ENCODE data around the gene UNC93A.
"Not testable (repeated sequence)": the region's sequence is repeated elsewhere in the genome, so short reads cannot be mapped to it uniquely, and the experiment has no call there.

Gene UNC93A

DNA sequence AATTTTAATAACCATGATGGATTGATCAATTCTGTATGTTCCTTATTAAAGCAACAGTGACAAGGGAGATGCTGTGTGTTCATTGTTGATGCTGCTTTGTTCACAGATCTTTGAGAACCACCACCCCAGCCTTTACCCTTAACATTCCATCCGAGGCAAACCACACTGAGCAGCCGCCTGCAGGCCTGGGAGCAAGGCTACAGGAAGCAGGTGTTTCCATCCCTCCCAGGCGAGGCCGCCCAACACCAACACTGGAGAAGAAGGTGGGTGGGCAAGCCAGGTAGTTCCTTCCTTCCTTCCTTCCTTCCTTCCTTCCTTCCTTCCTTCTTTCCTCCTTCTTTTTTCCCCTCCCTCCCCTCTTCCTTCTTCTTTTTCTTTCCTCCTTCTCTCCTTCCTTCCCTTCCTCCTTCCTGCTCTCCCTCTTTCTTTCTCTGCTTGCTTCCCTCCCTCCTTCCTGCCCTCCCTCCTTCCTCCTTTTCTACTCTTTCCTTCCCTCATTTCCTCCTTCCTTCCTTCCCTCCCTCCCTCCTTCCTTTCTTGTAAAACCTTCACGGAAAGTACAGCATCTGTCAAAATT, 47.5 kb downstream of the UNC93A start:
- DNase-seq (ENCODE audit: low read depth, low spot score), result no peak

GRCh38 chr6:167341038-167341583, 50.0 kb downstream of the UNC93A start:
- no peak for DNase-seq (ENCODE audit: low read depth, low spot score)

DNA sequence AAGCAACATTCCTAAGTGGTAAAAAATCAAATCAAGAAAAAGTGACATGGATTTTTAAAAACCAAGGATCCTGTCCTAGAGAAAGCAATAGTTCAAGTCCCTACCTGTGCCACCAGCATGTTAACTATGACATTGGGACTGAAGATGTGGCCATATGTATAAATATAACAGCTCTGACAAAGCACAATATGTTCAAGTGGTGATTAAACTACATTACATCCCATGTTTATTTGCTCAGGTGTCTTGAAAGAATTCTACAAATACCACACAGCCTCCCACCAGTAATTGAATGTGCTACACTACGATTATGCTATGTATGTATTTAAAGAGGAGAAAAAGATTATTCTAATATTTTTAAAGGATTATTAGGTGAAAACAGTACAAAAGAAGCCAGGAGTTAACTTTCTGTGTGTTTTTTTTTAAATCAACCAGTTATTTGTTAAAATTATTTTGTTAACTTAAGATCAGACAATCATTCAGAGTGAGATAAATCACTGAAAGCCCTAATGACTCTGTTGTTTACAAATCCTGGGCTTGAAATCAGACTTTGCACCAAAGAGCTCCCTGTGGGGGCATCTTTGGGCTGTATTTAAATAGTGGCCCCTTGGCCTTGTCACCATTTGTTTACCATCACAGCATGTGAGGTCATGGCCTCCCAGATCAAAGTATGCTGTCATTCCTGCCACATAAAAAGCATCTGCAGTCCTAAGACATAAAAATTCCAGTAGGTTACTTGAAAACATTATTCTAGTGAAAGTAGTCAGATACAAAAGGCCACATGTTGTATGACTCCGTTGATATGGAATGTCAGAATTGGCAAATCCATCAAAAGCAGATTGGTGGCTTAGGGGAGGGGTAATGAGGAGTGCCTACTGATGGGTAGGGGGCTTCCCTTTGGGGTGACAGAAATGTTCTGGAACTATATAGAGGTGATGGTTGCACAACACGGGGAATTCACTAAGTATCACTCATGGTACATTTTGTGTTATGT, 50.8 kb downstream of the UNC93A start:
- DNase-seq (ENCODE audit: low read depth, low spot score), result no peak

DNA sequence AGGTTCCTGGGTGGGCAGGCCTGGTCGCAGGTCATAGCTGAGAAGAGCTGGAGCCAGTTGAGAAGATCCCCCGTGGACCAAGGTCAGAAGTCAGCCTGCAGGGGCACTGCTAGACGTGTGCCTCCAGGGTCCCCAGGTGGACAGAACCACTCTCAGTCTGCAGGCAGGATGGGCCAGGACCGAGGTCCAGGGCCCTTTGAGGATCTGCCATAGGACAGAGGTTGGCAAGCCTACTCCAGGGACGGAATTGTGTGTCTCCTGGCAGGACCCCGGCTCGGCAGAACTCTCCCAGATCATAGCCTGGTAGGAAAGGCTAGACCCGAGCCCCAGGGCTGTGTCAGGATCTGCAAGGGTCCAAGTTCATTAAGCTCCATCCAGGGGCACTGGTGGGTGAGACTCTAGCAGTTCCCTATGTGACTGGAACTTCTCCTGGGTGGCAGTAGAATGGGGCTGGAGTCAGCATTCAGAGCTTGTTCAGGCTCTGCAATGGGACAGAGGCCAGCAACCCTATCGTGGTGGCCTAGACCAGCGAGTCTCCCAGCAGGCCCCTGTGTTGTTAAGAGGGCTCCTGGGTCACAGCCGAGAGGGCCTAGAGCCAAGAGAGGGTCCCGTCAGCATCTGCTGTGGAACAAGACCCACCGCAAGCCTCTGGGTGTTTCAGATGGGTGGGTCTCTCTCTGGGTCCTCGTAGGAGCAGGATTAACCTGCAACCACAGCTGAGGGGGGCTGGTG, 51.9 kb downstream of the UNC93A start:
- DNase-seq (ENCODE audit: low read depth, low spot score), result no peak

DNA sequence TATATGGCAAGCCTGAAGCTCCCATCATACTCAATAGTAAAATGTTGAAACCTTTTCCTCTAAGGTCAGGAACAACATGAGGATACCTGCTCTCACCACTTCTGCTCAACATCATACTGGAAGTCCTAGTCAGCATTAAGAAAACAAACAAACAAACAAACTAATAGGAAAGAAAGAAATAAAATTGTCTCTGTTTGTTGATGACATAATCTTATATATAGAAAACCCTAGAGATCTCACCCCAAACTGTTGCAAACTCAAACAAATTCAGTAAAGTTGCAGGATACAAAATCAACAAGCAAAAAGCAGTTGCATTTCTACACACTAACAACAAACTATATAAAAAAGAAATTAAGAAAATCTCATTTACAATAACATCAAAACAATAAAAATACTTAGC, 54.2 kb downstream of the UNC93A start:
- DNase-seq (ENCODE audit: low read depth, low spot score), result no peak

- no peak for DNase-seq (ENCODE audit: low read depth, low spot score)
Measured at GRCh38 chr6:167345960-167346359, 54.8 kb downstream of the UNC93A start.

- no peak for DNase-seq (ENCODE audit: low read depth, low spot score)
Measured at GRCh38 chr6:167347226-167347625, 56.1 kb downstream of the UNC93A start.

- DNase-seq (ENCODE audit: low read depth, low spot score), result no peak
Measured at GRCh38 chr6:167349631-167350274, 58.6 kb downstream of the UNC93A start.

DNA sequence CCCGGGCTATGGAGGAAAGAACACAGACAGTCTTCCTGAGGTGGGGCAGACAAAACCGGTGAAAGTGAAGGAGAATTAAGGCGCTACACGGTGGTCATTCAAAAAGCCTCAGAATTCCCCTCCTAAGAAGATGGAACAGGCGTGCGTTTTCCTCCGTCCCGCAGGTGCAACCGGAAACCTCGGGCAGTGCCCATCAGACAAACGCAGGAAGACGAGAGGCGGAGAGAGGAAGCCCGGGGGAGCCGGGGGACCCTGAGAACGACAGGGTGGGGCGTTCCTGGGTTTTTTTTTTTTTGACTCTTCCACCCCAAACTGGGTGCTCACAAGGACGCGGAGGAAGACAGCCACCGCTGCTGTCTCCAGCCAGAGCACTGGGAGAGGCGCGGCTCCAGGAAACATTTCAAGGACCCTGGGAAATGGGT, 59.2 kb downstream of the UNC93A start:
- no peak for DNase-seq (ENCODE audit: low read depth, low spot score)

DNA sequence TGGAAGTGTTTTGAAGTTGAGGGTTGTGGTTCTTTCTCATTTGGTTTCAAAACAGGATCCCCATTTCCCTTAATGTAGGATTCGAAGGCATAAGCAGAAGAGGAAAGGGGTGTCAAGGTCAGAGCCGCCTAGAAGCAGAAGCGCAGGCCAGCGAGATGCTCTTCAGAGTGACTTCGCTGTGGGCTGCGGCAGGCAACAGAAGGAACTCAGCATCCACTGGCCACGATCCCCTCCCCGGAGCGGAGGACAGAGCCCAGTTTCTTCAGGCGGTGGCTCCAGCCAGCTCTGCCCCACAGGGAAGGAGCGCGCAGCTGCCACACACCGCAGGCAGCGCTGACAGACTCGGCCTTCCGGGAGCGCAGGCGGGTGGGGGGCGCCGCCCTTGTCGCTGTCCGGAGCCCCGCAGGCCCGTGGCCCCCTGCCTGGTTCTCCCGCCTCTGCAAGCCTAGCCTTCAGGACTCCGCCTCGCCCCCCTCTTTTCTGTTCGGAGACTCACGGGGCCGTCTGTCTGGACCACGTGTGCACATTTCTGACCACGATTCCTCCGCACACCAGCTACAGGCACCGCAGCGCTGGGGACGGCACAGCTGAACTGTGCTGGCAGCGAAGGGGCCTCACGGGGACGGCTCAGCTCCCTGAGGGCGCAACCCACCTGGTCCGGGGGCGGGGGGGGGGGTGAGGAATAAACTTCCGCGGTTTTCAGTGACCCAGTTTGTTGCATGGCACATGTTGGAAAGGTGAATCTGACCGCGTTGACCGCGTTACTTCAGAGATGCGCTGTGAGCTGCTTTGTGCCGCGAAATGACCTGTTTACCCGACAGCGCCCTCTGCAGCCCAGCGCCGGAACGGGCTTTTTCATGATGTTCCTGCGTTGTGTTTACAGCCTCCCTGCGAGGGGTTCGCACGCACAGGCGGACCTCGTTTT, 59.9 kb downstream of the UNC93A start:
- DNase-seq (ENCODE audit: low read depth, low spot score), result peak; percentile 68

DNA sequence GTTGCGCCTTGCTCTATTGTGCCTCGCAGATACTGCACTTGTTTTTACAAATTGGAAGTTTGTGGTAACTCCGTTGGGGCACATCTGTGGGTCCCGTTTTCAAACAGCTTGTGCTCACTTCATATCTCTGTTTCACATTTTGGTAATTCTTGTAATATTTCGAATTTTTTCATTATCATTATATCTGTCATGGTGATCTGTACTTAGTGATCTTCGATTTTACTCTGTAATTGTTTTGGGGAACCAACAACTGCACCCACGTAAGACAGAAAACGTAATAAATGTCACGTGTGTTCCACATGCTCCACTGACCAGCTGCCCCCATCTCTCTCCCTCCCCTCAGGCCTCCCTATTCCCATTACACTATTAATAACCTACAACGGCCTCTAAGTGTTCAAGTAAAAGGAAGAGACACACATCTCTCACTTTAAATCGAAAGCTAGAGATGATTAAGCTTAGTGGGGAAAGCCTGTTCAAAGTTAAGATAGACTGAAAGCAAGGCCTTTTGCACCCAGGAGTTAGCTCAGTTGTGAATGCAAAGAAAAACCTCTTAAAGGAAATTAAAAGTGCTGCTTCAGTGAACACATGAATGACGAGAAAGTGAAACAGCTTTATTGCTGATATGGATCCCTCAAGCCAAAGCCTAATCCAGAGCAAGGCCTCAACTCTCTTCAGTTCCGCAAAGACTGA, 60.7 kb downstream of the UNC93A start:
- no peak for DNase-seq (ENCODE audit: low read depth, low spot score)

DNA sequence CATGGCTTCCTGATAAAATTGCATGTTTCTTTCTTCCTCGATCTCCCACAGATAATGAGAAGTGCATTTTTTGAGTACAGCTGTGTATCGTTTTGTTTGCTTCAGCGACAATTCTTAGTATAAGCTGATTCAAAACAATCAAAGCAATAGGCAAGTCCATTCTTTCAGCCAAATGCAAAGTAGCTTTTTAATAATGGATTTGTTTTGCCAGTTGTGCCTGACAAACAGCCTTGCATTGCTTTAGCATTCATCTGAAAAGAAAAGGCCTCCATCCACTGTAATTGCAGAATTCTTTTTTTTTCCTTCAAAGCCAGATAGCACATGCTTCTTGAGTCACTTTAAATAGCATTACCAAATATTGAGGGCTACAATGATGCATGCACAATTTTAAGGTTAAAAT, 65.8 kb downstream of the UNC93A start:
- no peak for DNase-seq (ENCODE audit: low read depth, low spot score)

GRCh38 chr6:167358394-167358793, 67.3 kb downstream of the UNC93A start:
- DNase-seq (ENCODE audit: low read depth, low spot score), result not testable (repeated sequence)

DNA sequence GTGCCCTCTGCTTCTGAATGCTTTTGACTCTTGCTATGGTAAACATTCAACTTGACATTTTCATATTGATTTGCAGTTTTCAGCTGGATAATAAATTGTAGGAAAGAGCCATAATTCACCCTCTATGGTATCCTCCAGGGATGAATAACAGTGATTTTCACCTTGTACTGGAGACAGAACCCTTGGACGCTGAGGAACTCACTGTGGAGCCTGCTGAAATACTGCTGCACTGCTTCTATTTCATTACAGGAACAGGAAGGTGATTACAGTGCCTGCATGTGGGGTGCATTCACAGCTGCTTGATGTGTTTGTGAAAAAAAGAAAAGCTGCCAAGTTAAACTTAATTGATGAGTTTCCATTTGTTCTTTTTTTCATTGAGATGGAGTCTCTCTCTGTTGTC, 70.1 kb downstream of the UNC93A start:
- not testable (repeated sequence) for DNase-seq (ENCODE audit: low read depth, low spot score)
